OCI-LY3 (cell line): ENCODE measurements around the gene PKP3.

Source experiments
- H2AFZ ChIP-seq: fragments of 200-600, 300-600 bp; shearing (Covaris generic); 2 replicates; pipeline ENCODE4 v1.6.0; 2014; ENCODE audit warnings: antibody characterized with exemption, low read depth, low read length
- H3K27ac ChIP-seq: fragments of 200-600, 300-600 bp; sonication (generic); 2 replicates; pipeline ENCODE4 v1.5.1; 2014; ENCODE audit warnings: mild to moderate bottlenecking, low read length, moderate library complexity, mixed read lengths
- H3K27me3 ChIP-seq: fragments of 200-600, 300-600 bp; sonication (generic); 2 replicates; pipeline ENCODE4 v1.6.1; 2014; ENCODE audit warnings: low read depth, low read length, mixed read lengths
- H3K36me3 ChIP-seq: fragments of 200-600, 300-600 bp; sonication (generic); replicated peaks from 2 replicates; pipeline ENCODE3; 2014; ENCODE audit warnings: low read depth, low read length, mixed read lengths
- H3K4me1 ChIP-seq: fragments of 300-600, 200-600 bp; sonication (generic); 2 replicates; pipeline ENCODE4 v1.6.1; 2014; ENCODE audit warnings: low read length, mixed read lengths
- H3K4me2 ChIP-seq: fragments of 200-600, 300-600 bp; sonication (generic); 2 replicates; pipeline ENCODE4 v1.6.1; 2014; ENCODE audit warnings: low read length, mixed read lengths
- H3K4me3 ChIP-seq: fragments of 300-600, 200-600 bp; sonication (generic); 2 replicates; pipeline ENCODE4 v1.5.1; 2014; ENCODE audit warnings: antibody characterized with exemption, mild to moderate bottlenecking, low read length, moderate library complexity
- H3K79me2 ChIP-seq: fragments of 300-600, 200-600 bp; shearing (Covaris generic); 2 replicates; pipeline ENCODE4 v1.6.1; 2014; ENCODE audit warnings: mild to moderate bottlenecking, low read length, mixed read lengths
- H3K9ac ChIP-seq: fragments of 300-600, 200-600 bp; shearing (Covaris generic); 2 replicates; pipeline ENCODE4 v1.6.0; 2014; ENCODE audit warnings: mild to moderate bottlenecking, low read length, moderate library complexity
- H3K9me3 ChIP-seq: fragments of 200-600, 300-600 bp; shearing (Covaris generic); 2 replicates; pipeline ENCODE4 v1.6.1; 2014; ENCODE audit warnings: low read length, mixed read lengths; ENCODE audit not compliant: insufficient read depth
- H4K20me1 ChIP-seq: fragments of 200-600, 300-600 bp; sonication (generic); 2 replicates; pipeline ENCODE4 v1.6.1; 2016; ENCODE audit warnings: low read length, mixed read lengths; ENCODE audit not compliant: insufficient read depth
- CTCF ChIP-seq: fragments of 200-600, 300-600 bp; sonication (generic); IDR thresholded peaks from 2 replicates; pipeline ENCODE4 v1.5.1; 2014; ENCODE audit warnings: antibody characterized with exemption, low read length, low read depth
- EZH2phosphoT487 ChIP-seq: fragments of 200-600 bp; shearing (Covaris generic); IDR thresholded peaks from 2 replicates; pipeline ENCODE4 v1.6.1; 2018; ENCODE audit warnings: antibody characterized with exemption, mixed run types, low read depth

PKP3 gene

GRCh38 chr11:379205-380094 lies 14.6 kb upstream of the PKP3 start:
- no peak overlapping the region for H3K27ac ChIP-seq
- H3K27me3 ChIP-seq, result no peaks in the 10 kb centered on the region
- H3K79me2 ChIP-seq, result no peaks in the 10 kb centered on the region
- no peaks in the 10 kb centered on the region for H3K4me1 ChIP-seq
- H3K9ac ChIP-seq, result no peak overlapping the region
- H3K4me3 ChIP-seq, result no peak overlapping the region
- no peaks in the 10 kb centered on the region for H3K9me3 ChIP-seq
- no peak overlapping the region for H3K4me2 ChIP-seq
- TF ChIP-seq CTCF, result no peak
- TF ChIP-seq EZH2phosphoT487, result no peak
- no peaks in the 10 kb centered on the region for H4K20me1 ChIP-seq
- no peak overlapping the region for H2AFZ ChIP-seq
- no peaks in the 10 kb centered on the region for H3K36me3 ChIP-seq

- H3K9me3 ChIP-seq, result no peaks in the 10 kb centered on the region
These were observed 13.9 kb upstream of the PKP3 start for GRCh38 chr11:380095-380480.

GRCh38 chr11:380491-380890 lies 13.5 kb upstream of the PKP3 start:
- Histone ChIP-seq H3K36me3 (no peaks in the 10 kb centered on the region), H3K27ac (no peak overlapping the region)
- TF ChIP-seq EZH2phosphoT487 (no peak), CTCF (no peak)

More at GRCh38 chr11:380095-380480, 13.9 kb upstream of the PKP3 start:
- Histone ChIP-seq H3K79me2 (no peaks in the 10 kb centered on the region), H3K9ac (no peak overlapping the region), H3K4me2 (no peak overlapping the region), H3K4me1 (no peaks in the 10 kb centered on the region), H3K27me3 (no peaks in the 10 kb centered on the region), H3K4me3 (no peak overlapping the region), H3K27ac (no peak overlapping the region), H3K36me3 (no peaks in the 10 kb centered on the region), H2AFZ (no peak overlapping the region), H4K20me1 (no peaks in the 10 kb centered on the region)
- TF ChIP-seq EZH2phosphoT487 (no peak), CTCF (no peak)

GRCh38 chr11:380996-381395 lies 13.0 kb upstream of the PKP3 start:
- no peak overlapping the region for H3K27ac ChIP-seq
- no peaks in the 10 kb centered on the region for H3K79me2 ChIP-seq
- no peaks in the 10 kb centered on the region for H3K9me3 ChIP-seq
- H3K9ac ChIP-seq, result no peak overlapping the region
- no peaks in the 10 kb centered on the region for H3K4me1 ChIP-seq
- TF ChIP-seq CTCF (no peak), EZH2phosphoT487 (no peak)
- no peaks in the 10 kb centered on the region for H4K20me1 ChIP-seq
- no peaks in the 10 kb centered on the region for H3K27me3 ChIP-seq
- H3K4me2 ChIP-seq, result no peak overlapping the region
- no peak overlapping the region for H2AFZ ChIP-seq
- no peak overlapping the region for H3K4me3 ChIP-seq
- H3K36me3 ChIP-seq, result no peaks in the 10 kb centered on the region

More at GRCh38 chr11:380491-380890, 13.5 kb upstream of the PKP3 start:
- Histone ChIP-seq H4K20me1 (no peaks in the 10 kb centered on the region), H3K4me2 (no peak overlapping the region), H3K4me1 (no peaks in the 10 kb centered on the region), H3K9me3 (no peaks in the 10 kb centered on the region), H2AFZ (no peak overlapping the region), H3K79me2 (no peaks in the 10 kb centered on the region), H3K9ac (no peak overlapping the region), H3K27me3 (no peaks in the 10 kb centered on the region), H3K4me3 (no peak overlapping the region)
